ENCODE measurements around the gene GRIN2A. TPM values are rescaled to one million over a fixed set of nuclear protein-coding genes. Genes with fewer than 3 reads are reported as not detected.

Gene GRIN2A
- polyA plus RNA-seq, 1 donor from 2014 or later, result 0.11 TPM

DNA sequence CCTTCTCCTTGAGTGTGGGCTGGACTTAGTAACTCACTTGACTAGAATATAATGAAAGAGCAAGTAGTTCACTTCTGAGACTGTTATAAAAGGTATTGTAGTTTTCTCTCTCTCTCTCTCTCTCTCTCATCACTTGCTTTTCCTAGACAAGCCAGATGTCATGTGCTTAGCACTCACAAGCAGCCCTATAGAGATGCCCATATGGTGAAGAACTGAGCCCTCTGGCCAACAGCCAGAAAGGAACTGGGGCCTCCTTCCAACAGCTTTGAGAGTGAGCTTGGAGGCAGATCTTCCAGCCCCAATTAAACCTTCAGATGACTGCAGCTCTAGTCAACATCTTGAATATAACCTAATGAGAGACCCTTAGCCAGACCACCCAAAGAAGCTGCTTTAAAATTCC, 440.5 kb downstream of the GRIN2A start:
- no peaks in the 10 kb centered on the region for H3K79me2 ChIP-seq (replicated peaks; ENCODE audit: insufficient read depth, low read length)
- no peak overlapping the region for H3K27ac ChIP-seq (ENCODE audit: low read length)
- H3K4me3 ChIP-seq (ENCODE audit: low read length), result no peak overlapping the region

DNA sequence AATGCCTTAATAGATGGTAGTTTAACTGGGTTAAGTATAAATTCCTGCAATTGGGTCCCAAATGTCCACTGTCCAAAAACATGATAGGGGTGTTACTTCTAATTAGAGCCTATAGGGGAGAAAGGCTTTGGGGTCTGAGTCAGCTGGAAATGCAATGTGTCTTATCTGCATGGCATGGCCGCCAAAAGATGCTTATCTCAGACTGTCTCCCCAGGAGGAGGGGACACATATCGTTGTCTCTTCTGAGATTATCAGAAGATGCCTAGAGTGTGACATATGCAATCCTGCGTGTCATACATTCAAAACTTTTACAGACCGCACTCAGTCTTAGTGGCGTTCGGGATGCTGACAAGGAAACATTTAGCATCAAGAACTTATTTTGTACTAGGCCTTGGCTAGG, 442.9 kb downstream of the GRIN2A start:
- no peak overlapping the region for H3K4me2 ChIP-seq (ENCODE audit: low read length)
- no peaks in the 10 kb centered on the region for H3K9me2 ChIP-seq (ENCODE audit: insufficient read depth, low read length)
- no peaks in the 10 kb centered on the region for H3F3A ChIP-seq (ENCODE audit: insufficient read depth, low read length, poor library complexity, severe bottlenecking)
- no peak overlapping the region for H2AFZ ChIP-seq (ENCODE audit: low read depth, low read length)
- no peaks in the 10 kb centered on the region for H4K20me1 ChIP-seq (ENCODE audit: insufficient read depth)
- TF ChIP-seq, protein P1, sequence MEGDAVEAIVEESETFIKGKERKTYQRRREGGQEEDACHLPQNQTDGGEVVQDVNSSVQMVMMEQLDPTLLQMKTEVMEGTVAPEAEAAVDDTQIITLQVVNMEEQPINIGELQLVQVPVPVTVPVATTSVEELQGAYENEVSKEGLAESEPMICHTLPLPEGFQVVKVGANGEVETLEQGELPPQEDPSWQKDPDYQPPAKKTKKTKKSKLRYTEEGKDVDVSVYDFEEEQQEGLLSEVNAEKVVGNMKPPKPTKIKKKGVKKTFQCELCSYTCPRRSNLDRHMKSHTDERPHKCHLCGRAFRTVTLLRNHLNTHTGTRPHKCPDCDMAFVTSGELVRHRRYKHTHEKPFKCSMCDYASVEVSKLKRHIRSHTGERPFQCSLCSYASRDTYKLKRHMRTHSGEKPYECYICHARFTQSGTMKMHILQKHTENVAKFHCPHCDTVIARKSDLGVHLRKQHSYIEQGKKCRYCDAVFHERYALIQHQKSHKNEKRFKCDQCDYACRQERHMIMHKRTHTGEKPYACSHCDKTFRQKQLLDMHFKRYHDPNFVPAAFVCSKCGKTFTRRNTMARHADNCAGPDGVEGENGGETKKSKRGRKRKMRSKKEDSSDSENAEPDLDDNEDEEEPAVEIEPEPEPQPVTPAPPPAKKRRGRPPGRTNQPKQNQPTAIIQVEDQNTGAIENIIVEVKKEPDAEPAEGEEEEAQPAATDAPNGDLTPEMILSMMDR (IDR thresholded peaks at IDR 0.05; ENCODE audit: poor library complexity, severe bottlenecking), result no peak
- TF ChIP-seq EZH2 (IDR thresholded peaks at IDR 0.05; ENCODE audit: borderline replicate concordance, insufficient read depth, low read length, poor library complexity, severe bottlenecking), result no peak
- no peak for TF ChIP-seq SMC3 (conservative IDR thresholded peaks at IDR 0.05; ENCODE audit: poor library complexity)
- TF ChIP-seq, protein P2, sequence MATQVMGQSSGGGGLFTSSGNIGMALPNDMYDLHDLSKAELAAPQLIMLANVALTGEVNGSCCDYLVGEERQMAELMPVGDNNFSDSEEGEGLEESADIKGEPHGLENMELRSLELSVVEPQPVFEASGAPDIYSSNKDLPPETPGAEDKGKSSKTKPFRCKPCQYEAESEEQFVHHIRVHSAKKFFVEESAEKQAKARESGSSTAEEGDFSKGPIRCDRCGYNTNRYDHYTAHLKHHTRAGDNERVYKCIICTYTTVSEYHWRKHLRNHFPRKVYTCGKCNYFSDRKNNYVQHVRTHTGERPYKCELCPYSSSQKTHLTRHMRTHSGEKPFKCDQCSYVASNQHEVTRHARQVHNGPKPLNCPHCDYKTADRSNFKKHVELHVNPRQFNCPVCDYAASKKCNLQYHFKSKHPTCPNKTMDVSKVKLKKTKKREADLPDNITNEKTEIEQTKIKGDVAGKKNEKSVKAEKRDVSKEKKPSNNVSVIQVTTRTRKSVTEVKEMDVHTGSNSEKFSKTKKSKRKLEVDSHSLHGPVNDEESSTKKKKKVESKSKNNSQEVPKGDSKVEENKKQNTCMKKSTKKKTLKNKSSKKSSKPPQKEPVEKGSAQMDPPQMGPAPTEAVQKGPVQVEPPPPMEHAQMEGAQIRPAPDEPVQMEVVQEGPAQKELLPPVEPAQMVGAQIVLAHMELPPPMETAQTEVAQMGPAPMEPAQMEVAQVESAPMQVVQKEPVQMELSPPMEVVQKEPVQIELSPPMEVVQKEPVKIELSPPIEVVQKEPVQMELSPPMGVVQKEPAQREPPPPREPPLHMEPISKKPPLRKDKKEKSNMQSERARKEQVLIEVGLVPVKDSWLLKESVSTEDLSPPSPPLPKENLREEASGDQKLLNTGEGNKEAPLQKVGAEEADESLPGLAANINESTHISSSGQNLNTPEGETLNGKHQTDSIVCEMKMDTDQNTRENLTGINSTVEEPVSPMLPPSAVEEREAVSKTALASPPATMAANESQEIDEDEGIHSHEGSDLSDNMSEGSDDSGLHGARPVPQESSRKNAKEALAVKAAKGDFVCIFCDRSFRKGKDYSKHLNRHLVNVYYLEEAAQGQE (IDR thresholded peaks at IDR 0.05; ENCODE audit: borderline replicate concordance), result no peak
- TF ChIP-seq EP300 (conservative IDR thresholded peaks at IDR 0.05; ENCODE audit: poor library complexity, severe bottlenecking), result no peak
- TF ChIP-seq POLR2AphosphoS5 (IDR thresholded peaks at IDR 0.05), result no peak
- no peak for TF ChIP-seq MXI1 (conservative IDR thresholded peaks at IDR 0.05; ENCODE audit: poor library complexity, severe bottlenecking)
- TF ChIP-seq TAF1 (IDR thresholded peaks at IDR 0.05; ENCODE audit: low read depth), result no peak
- TF ChIP-seq RAD21 (conservative IDR thresholded peaks at IDR 0.05), result no peak
- H3K27ac ChIP-seq (ENCODE audit: low read length), result no peak overlapping the region
- H3K9ac ChIP-seq (ENCODE audit: low read length), result no peak overlapping the region
- no peak overlapping the region for H3K4me3 ChIP-seq (ENCODE audit: low read length)
- H3K79me2 ChIP-seq (replicated peaks; ENCODE audit: insufficient read depth, low read length), result no peaks in the 10 kb centered on the region
- H3K27me3 ChIP-seq (ENCODE audit: insufficient read depth, low read depth, low read length), result no peaks in the 10 kb centered on the region
- no peaks in the 10 kb centered on the region for H3K9me3 ChIP-seq (ENCODE audit: low read length)
- no peaks in the 10 kb centered on the region for H3K36me3 ChIP-seq (ENCODE audit: insufficient read depth, low read length)

More for the DNA sequence above, 440.5 kb downstream of the GRIN2A start:
- H2AFZ ChIP-seq (ENCODE audit: low read depth, low read length), result no peak overlapping the region
- H3K9ac ChIP-seq (ENCODE audit: low read length), result no peak overlapping the region
- H3K36me3 ChIP-seq (ENCODE audit: insufficient read depth, low read length), result no peaks in the 10 kb centered on the region
- H3K9me3 ChIP-seq (ENCODE audit: low read length), result no peaks in the 10 kb centered on the region
- TF ChIP-seq MXI1 (conservative IDR thresholded peaks at IDR 0.05; ENCODE audit: poor library complexity, severe bottlenecking), result no peak
- TF ChIP-seq EZH2 (IDR thresholded peaks at IDR 0.05; ENCODE audit: borderline replicate concordance, insufficient read depth, low read length, poor library complexity, severe bottlenecking), result no peak
- no peak for TF ChIP-seq TAF1 (IDR thresholded peaks at IDR 0.05; ENCODE audit: low read depth)
- TF ChIP-seq EP300 (conservative IDR thresholded peaks at IDR 0.05; ENCODE audit: poor library complexity, severe bottlenecking), result no peak
- TF ChIP-seq POLR2AphosphoS5 (IDR thresholded peaks at IDR 0.05), result no peak
- TF ChIP-seq SMC3 (conservative IDR thresholded peaks at IDR 0.05; ENCODE audit: poor library complexity), result no peak
- no peak for TF ChIP-seq RAD21 (conservative IDR thresholded peaks at IDR 0.05)
- TF ChIP-seq, protein P1 (IDR thresholded peaks at IDR 0.05; ENCODE audit: poor library complexity, severe bottlenecking), result no peak
- TF ChIP-seq, protein P2 (IDR thresholded peaks at IDR 0.05; ENCODE audit: borderline replicate concordance), result no peak
- no peaks in the 10 kb centered on the region for H3K9me2 ChIP-seq (ENCODE audit: insufficient read depth, low read length)
- H3F3A ChIP-seq (ENCODE audit: insufficient read depth, low read length, poor library complexity, severe bottlenecking), result no peaks in the 10 kb centered on the region
- H4K20me1 ChIP-seq (ENCODE audit: insufficient read depth), result no peaks in the 10 kb centered on the region
- no peaks in the 10 kb centered on the region for H3K27me3 ChIP-seq (ENCODE audit: insufficient read depth, low read depth, low read length)
- H3K4me2 ChIP-seq (ENCODE audit: low read length), result no peak overlapping the region
